Upper lobe of left lung (tissue), 6 donors: ENCODE data around the gene TP73. TPM values are rescaled to one million over a fixed set of nuclear protein-coding genes. Genes with fewer than 3 reads are reported as not detected.

ENCODE experiments used
- ATAC-seq, 2 donors: fragments of 200-7000 bp; cut with Tn5 transposase; one replicate each; pipeline ENCODE4 v1.9.1; 2022; ENCODE audit warnings: mild to moderate bottlenecking in 2 of 2, moderate library complexity in 2 of 2; ENCODE audit not compliant: low FRiP score in 2 of 2
- DNase-seq, 2 donors: peaks; one replicate each; pipeline ENCODE4 v3.0.0-alpha.2; 2019 to 2020
- H3K27ac ChIP-seq, 4 donors: fragments of 200-600 bp; sonication (generic); one replicate each; pipeline ENCODE4 v1.5.1; 2016 to 2019
- H3K27me3 ChIP-seq, 4 donors: fragments of 200-600 bp; sonication (generic); one replicate each; pipeline ENCODE4 v1.5.1; 2017 to 2019
- H3K36me3 ChIP-seq, 4 donors: fragments of 200-600 bp; sonication (generic); one replicate each; pipeline ENCODE4 v1.5.1; 2016 to 2019
- H3K4me1 ChIP-seq, 4 donors: fragments of 200-600 bp; sonication (generic); one replicate each; pipeline ENCODE4 v1.5.1; 2018 to 2019
- H3K4me3 ChIP-seq, 4 donors: fragments of 200-600 bp; sonication (generic); one replicate each; pipeline ENCODE4 v1.5.1; 2017 to 2019; ENCODE audit warnings: mild to moderate bottlenecking in 2 of 4, moderate library complexity in 1 of 4
- H3K9me3 ChIP-seq, 4 donors: fragments of 200-600 bp; sonication (generic); one replicate each; pipeline ENCODE4 v1.5.1; 2018 to 2019
- EP300 ChIP-seq, 4 donors: sonication (generic); formaldehyde crosslinking; IDR thresholded peaks; one replicate each; pipeline ENCODE4 v1.5.1; 2017; ENCODE audit warnings: antibody characterized with exemption in 4 of 4, control low read depth in 2 of 4
- POLR2A ChIP-seq, 4 donors: fragments of 450-650 bp; IDR thresholded peaks; one replicate each; pipeline ENCODE4 v1.5.1; 2016 to 2017; ENCODE audit warnings: antibody characterized with exemption in 4 of 4, mild to moderate bottlenecking in 2 of 4
- POLR2AphosphoS5 ChIP-seq, 2 donors: sonication (generic); formaldehyde crosslinking; IDR thresholded peaks; one replicate each; pipeline ENCODE4 v1.5.1; 2017; ENCODE audit warnings: antibody characterized with exemption in 2 of 2
- WGBS, 2 donors: methylation state at CpG; one replicate each; pipeline ENCODE4 v1.1.5; 2017 to 2018; 5-methylcytosine and 5-hydroxymethylcytosine counted together
- total RNA-seq, 6 donors: library from RNA; depleted of rRNA in 4 of 6; stranded (reverse); fragments of >200 nt in 4 of 6; gene quantifications; one replicate each; pipeline versions ENCODE4 v1.1.0 to v1.2.1, GENCODE V29; 2016 to 2021
- TF ChIP-seq, protein P1 (sequence below), 6 experiments: fragments of 450-650 bp in 4 of 6; fragments of 200-600 bp in 2 of 6; sonication (generic) in 2 of 6; IDR thresholded peaks; one replicate each; pipeline ENCODE4 v1.5.1; 2016 to 2019; ENCODE audit warnings: antibody characterized with exemption in 6 of 6
- donor health status: DM: no; HTN: no; CAD: no; lungs with moderate emphysema.
- donor health status: DM: no; HTN: yes; CAD: no; lungs with severe emphysema.

The TP73 gene
- total RNA-seq, 6 donors from 2014 or later = 0.77 to 9.8 (median 4.1) TPM

DNA sequence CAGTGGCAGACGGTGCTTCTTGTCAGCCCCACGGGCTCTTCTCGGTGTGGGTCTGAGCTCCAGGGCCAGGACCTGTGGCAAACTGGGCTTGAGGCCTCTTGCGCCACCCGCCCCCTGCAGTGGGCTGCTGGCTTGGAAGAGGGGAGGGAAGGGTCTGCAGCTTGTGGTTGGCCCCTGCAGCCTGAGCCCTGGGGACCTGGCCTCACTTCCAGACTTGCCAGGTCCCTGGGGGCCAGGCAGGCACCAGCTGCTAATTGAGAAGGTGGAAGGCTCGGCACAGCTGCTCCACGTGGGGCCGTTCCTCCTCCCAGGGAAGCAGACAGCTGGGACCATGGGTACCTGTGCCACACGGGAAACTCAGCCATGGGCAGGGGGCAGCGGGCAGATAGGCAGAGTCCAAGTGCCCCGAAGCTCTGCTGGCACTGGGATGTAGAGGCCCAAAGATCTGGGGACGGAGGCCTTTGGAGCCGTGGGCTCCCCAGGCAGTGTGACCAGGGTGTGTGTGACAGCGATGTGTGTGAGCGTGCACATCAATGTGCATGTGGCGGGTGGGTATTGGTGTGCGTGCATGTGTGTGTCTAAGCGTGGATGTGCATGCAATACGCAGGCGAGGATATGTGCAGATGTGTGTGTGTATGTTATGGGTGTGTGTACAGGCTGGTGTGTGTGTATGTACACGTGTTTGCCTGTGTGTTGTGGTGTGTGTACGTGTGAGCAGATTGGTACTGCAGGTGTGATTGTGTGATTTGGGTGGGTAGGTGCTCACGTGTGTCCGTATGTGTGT, 39.3 kb downstream of the TP73 start:
- H3K27me3 ChIP-seq = no peaks in the 10 kb centered on the region
- H3K9me3 ChIP-seq = no peaks in the 10 kb centered on the region
- no peaks in the 10 kb centered on the region for H3K36me3 ChIP-seq
- ATAC-seq = no peak
- peaks cover 0 to 18% (median 5%) of the 10 kb centered on the region in 4 donors for H3K4me1 ChIP-seq
- peak in 1 of 2 donors; percentile 49 for DNase-seq
- WGBS, 2 donors = 86 to 90% methylated on average over 19 to 23 of the region's 24 CpGs
- TF ChIP-seq POLR2AphosphoS5 (IDR thresholded peaks at IDR 0.05) (no peak), EP300 (IDR thresholded peaks at IDR 0.05) (no peak), POLR2A (IDR thresholded peaks at IDR 0.05) (no peak)
- TF ChIP-seq, protein P1, sequence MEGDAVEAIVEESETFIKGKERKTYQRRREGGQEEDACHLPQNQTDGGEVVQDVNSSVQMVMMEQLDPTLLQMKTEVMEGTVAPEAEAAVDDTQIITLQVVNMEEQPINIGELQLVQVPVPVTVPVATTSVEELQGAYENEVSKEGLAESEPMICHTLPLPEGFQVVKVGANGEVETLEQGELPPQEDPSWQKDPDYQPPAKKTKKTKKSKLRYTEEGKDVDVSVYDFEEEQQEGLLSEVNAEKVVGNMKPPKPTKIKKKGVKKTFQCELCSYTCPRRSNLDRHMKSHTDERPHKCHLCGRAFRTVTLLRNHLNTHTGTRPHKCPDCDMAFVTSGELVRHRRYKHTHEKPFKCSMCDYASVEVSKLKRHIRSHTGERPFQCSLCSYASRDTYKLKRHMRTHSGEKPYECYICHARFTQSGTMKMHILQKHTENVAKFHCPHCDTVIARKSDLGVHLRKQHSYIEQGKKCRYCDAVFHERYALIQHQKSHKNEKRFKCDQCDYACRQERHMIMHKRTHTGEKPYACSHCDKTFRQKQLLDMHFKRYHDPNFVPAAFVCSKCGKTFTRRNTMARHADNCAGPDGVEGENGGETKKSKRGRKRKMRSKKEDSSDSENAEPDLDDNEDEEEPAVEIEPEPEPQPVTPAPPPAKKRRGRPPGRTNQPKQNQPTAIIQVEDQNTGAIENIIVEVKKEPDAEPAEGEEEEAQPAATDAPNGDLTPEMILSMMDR (IDR thresholded peaks at IDR 0.05) = no peak
- H3K4me3 ChIP-seq = no peak overlapping the region
- no peak overlapping the region for H3K27ac ChIP-seq

DNA sequence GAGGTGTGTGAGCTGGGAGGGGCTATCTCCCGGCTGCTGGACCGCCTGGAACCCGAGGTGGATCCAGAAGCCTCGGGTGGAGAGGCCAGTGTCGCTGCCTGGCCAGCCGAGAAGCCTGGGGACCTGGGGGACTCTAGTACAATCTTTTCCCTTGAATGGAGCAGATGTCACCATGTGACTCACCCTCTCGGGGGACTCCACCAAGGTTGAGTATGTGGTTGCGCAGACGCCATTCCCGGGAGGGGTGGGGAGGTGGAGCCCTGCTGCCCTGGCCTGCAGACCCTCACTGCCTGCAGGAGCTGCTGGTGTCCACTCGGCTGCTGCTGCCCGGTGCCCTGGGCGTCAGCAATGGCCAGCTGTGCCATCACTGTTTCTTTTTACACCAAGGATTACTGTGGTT, 40.3 kb downstream of the TP73 start:
- no peak overlapping the region for H3K27ac ChIP-seq
- no peak overlapping the region for H3K4me3 ChIP-seq
- no peaks in the 10 kb centered on the region for H3K9me3 ChIP-seq
- peaks cover 0 to 18% (median 5%) of the 10 kb centered on the region in 4 donors for H3K4me1 ChIP-seq
- ATAC-seq = no peak
- TF ChIP-seq POLR2A (IDR thresholded peaks at IDR 0.05) = no peak
- TF ChIP-seq, protein P1 (IDR thresholded peaks at IDR 0.05) = no peak
- TF ChIP-seq POLR2AphosphoS5 (IDR thresholded peaks at IDR 0.05) = no peak
- TF ChIP-seq EP300 (IDR thresholded peaks at IDR 0.05) = no peak
- no peaks in the 10 kb centered on the region for H3K27me3 ChIP-seq
- no peak for DNase-seq
- no peaks in the 10 kb centered on the region for H3K36me3 ChIP-seq
- 78 to 92% methylated on average over 9 to 13 of the region's 13 CpGs for WGBS, 2 donors

DNA sequence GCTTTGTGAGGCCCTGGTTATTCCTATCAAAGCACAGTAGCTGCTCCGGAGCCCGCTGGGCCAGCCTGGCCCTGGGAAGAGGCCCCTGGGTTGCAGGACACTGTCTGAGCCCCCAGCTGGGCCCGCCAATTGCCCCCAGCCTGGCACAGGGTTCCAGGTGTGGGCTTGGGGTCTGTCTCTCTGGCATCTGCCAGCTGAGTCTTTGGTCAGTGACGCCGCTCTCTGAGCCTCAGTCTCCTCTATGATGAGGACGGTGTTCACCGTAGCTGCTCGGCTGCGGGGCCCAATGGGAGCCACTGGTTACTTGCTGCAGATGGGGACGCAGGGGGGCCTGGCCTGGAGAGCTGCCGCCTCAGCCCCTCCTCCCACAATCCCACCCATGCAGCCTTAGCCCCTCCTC, 41.0 kb downstream of the TP73 start:
- DNase-seq = peak in 1 of 2 donors; percentile 56
- Histone ChIP-seq H3K9me3 (no peaks in the 10 kb centered on the region), H3K36me3 (no peaks in the 10 kb centered on the region), H3K27me3 (no peaks in the 10 kb centered on the region), H3K4me1 (peaks cover 0 to 14% (median 5%) of the 10 kb centered on the region in 4 donors), H3K4me3 (no peak overlapping the region), H3K27ac (no peak overlapping the region)
- ATAC-seq = no peak
- no peak for TF ChIP-seq POLR2A (IDR thresholded peaks at IDR 0.05)
- no peak for TF ChIP-seq EP300 (IDR thresholded peaks at IDR 0.05)
- TF ChIP-seq, protein P1 (IDR thresholded peaks at IDR 0.05) = no peak
- TF ChIP-seq POLR2AphosphoS5 (IDR thresholded peaks at IDR 0.05) = no peak
- 91 to 93% methylated on average over 7 to 11 of the region's 11 CpGs for WGBS, 2 donors

DNA sequence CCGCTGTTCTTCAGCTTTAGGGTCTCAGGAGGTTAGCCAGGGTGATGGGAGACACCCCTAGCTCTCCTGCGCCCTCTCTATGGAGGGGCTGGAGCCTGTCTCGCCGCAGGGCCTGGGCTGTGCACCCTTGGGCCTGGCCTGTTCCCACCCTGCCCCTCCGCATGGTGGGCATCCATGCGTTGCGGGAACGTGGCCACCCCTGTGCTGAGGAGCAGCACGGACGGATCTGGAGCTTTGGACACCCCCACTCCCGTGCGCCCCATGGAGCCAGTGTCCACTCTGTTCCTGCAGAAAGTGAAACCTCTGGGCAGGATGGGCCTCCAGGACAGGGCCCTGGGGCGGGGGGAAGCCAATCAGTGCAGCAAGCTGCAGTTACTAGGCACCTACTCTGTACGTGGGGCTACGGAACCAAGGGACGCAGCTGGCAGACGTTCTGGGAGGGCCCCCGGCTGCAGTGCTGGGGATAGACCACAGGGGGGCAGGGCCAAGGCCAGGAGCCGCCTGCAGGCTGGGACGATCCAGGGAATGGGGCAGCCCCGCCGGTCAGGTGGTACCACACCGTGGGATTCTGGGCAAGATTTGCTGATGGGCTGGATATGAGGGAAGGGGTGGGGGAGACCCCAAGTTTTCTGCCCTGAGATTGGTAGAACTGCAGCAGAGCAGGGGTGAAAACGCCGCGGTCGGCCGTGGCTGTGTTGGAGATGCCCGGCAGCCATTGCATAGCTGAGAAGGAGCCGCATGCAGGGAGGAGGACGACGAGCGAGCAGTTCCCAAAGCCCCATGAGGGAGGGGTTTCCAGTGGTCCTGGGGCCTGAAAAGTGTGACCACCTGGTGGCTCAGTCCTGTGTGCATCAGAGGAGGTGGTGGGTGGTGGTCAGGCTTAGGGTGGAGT, 43.3 kb downstream of the TP73 start:
- H3K27ac ChIP-seq = no peak overlapping the region
- H3K4me3 ChIP-seq = no peak overlapping the region
- ATAC-seq = peak; percentile 39 to 67
- TF ChIP-seq, protein P1 (IDR thresholded peaks at IDR 0.05) = peak; percentile 78 to 89 (median 82)
- TF ChIP-seq EP300 (IDR thresholded peaks at IDR 0.05) (no peak), POLR2A (IDR thresholded peaks at IDR 0.05) (no peak), POLR2AphosphoS5 (IDR thresholded peaks at IDR 0.05) (no peak)
- peaks cover 0 to 9% (median 3%) of the 10 kb centered on the region in 4 donors for H3K4me1 ChIP-seq
- no peaks in the 10 kb centered on the region for H3K27me3 ChIP-seq
- WGBS, 2 donors = 37 to 42% methylated on average over 14 to 31 of the region's 33 CpGs
- no peaks in the 10 kb centered on the region for H3K36me3 ChIP-seq
- H3K9me3 ChIP-seq = no peaks in the 10 kb centered on the region
- peak in 1 of 2 donors; percentile 84 for DNase-seq
